ENCODE measurements around the gene DHDDS.

The DHDDS gene

DNA sequence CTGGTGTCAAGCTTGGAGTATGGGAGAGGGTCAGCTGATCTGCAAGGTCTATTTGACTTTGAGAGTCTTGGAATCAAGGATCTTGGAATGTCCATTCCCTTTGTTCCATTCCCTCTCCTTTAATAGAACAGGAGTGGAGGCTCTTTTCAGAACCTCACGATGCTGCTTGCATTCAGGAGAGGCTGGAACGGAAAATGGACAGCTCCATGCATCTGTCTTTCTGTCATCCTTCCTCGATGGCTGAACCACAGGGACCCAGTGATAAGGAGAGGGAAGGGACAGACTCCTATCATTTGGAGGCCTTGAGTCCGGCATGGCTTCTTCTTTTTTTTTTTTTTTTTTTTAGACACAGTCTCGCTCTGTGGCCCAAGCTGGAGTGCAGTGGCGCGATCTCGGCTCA lies 36.4 kb upstream of the DHDDS start:
- no peak overlapping the region for H3K4me3 ChIP-seq (replicated peaks in 1 of 2; ENCODE audit: low read depth in 2 of 2, low read length in 2 of 2)
- DNase-seq (ENCODE audit: low read depth in 2 of 2), result no peak
- TF ChIP-seq, protein P1, sequence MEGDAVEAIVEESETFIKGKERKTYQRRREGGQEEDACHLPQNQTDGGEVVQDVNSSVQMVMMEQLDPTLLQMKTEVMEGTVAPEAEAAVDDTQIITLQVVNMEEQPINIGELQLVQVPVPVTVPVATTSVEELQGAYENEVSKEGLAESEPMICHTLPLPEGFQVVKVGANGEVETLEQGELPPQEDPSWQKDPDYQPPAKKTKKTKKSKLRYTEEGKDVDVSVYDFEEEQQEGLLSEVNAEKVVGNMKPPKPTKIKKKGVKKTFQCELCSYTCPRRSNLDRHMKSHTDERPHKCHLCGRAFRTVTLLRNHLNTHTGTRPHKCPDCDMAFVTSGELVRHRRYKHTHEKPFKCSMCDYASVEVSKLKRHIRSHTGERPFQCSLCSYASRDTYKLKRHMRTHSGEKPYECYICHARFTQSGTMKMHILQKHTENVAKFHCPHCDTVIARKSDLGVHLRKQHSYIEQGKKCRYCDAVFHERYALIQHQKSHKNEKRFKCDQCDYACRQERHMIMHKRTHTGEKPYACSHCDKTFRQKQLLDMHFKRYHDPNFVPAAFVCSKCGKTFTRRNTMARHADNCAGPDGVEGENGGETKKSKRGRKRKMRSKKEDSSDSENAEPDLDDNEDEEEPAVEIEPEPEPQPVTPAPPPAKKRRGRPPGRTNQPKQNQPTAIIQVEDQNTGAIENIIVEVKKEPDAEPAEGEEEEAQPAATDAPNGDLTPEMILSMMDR (IDR thresholded peaks at IDR 0.05; ENCODE audit: low read depth, low read length), result no peak

DNA sequence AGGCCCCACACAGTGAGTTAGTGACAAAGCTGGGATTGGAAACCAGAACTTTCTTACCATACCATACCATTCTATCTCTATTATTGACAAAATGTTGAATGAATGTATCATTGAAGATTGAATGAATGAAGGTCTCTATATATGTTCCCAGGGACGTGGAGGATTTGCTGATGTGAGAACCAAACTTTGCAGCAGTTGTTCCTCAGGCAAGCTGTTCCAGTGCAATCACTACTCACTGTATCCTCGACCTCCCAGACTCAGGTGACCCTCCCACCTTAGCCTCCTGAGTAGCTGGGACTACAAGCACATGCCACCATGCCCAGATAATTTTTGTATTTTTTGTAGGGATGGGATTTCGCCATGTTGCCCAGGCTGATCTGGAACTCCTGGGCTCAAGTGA lies 33.1 kb upstream of the DHDDS start:
- no peak overlapping the region for H3K4me3 ChIP-seq (replicated peaks in 1 of 2; ENCODE audit: low read depth in 2 of 2, low read length in 2 of 2)
- no peak for DNase-seq (ENCODE audit: low read depth in 2 of 2)
- TF ChIP-seq, protein P1 (IDR thresholded peaks at IDR 0.05; ENCODE audit: low read depth, low read length), result no peak

DNA sequence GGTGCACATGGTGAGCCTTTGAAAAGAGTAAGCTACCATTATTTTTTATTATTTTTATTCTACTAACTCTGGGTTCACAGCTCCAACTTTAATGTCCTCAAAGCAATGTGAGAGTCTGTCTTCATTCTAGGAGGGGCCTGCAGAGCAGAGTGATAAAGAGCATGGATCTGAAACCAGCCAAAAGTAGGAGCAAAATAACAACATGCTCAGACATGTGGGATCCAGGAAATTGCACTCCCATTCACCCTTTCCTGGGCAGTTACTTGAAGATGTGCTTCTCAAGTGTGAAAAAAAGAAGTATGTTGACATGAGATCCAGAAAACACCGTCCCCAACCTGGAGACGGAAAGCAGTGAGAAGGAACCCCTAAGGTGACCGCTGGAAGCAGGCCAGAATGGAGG lies 30.2 kb upstream of the DHDDS start:
- DNase-seq (ENCODE audit: low read depth in 2 of 2), result no peak
- TF ChIP-seq, protein P1 (IDR thresholded peaks at IDR 0.05; ENCODE audit: low read depth, low read length), result no peak
- H3K4me3 ChIP-seq (replicated peaks in 1 of 2; ENCODE audit: low read depth in 2 of 2, low read length in 2 of 2), result no peak overlapping the region

DNA sequence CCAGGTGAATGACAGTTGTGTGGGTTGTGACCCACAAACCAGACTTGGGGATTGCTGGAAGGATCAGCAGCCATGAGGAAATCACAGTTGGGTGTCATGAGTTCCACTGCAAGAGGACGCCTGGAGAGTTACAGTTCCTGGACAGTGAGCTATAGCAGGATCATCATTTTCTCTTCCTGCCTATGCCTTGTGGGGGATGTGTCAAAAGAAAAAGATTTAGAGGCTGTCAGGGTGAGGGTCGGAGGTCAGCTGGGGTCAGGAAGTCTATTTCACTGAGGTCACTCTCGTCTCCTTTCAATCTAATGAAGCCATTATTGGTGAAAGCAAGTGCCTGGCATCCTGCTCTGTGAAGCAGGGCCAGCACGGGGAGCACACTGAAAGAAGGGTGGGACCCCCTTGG lies 28.5 kb upstream of the DHDDS start:
- TF ChIP-seq, protein P1 (IDR thresholded peaks at IDR 0.05; ENCODE audit: low read depth, low read length), result no peak
- no peak for DNase-seq (ENCODE audit: low read depth in 2 of 2)
- H3K4me3 ChIP-seq (replicated peaks in 1 of 2; ENCODE audit: low read depth in 2 of 2, low read length in 2 of 2), result no peak overlapping the region

DNA sequence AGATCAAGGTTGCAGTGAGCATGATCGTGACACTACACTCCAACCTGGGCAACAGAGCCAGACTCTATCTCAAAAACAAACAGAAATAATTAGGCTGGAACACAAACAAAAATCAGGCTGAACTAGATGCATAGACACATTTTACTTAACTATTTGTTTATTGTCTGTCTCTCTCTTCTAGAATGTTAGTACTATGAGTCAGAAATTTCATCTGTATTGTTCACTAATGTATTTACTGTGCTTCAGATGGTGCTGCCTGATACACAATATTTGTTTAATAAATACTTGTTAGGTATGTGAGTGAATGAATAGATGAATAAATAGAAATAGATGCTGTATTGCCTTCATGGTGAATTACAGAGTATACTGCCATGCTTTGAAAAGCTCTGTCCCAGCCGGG lies 27.5 kb upstream of the DHDDS start:
- TF ChIP-seq, protein P1 (IDR thresholded peaks at IDR 0.05; ENCODE audit: low read depth, low read length), result no peak
- peak in 1 of 2 donors; percentile 59 for DNase-seq (ENCODE audit: low read depth in 2 of 2)
- H3K4me3 ChIP-seq (replicated peaks in 1 of 2; ENCODE audit: low read depth in 2 of 2, low read length in 2 of 2), result no peak overlapping the region

DNA sequence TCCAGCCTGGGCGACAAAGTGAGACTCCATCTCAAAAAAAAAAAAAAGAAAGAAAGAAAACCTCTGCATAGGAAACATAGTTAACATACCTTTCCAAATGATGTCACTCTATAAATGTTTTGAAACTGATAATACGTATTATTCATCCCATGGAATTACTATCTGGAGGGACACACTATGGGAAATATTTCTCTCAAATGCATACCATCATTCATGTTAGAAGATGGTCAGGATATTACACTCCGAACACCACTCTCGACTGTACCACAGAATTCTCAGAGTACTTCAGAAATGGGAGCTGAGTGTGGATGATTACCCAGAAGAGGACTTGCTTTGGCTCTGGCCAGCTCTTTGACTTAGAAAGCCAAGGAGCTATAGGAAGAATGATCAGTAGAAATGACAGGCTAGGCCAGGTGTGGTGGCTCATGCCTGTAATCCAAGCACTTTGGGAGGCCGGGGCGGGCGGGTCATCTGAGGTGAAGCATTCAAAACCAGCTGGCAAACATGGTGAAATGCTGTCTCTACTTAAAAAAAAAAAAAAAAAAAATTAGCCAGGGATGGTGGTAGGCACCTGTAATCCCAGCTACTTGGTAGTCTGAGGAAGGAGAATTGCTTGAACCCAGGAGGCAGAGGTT lies 26.7 kb upstream of the DHDDS start:
- H3K4me3 ChIP-seq (replicated peaks in 1 of 2; ENCODE audit: low read depth in 2 of 2, low read length in 2 of 2), result no peak overlapping the region
- peak; percentile 32 to 66 for DNase-seq (ENCODE audit: low read depth in 2 of 2)

More for the DNA sequence above, 26.7 kb upstream of the DHDDS start:
- TF ChIP-seq, protein P1 (IDR thresholded peaks at IDR 0.05; ENCODE audit: low read depth, low read length), result no peak
